Ascending aorta (tissue), 2 donors: ENCODE measurements around the gene ANKRD44. TPM values are rescaled to one million over a fixed set of nuclear protein-coding genes. Genes with fewer than 3 reads are reported as not detected.

ENCODE experiments used
- DNase-seq, 2 donors: peaks; one replicate each; pipeline ENCODE4 v3.0.0-alpha.2; 2019; ENCODE audit warnings: low spot score in 2 of 2
- H3K27ac ChIP-seq, 2 donors: fragments of 200-600 bp; sonication (generic); one replicate each; pipeline ENCODE4 v1.5.1; 2016 to 2017; ENCODE audit warnings: mild to moderate bottlenecking in 1 of 2
- H3K27me3 ChIP-seq: fragments of 200-600 bp; sonication (generic); one replicate; pipeline ENCODE4 v1.5.1; 2017
- H3K36me3 ChIP-seq, 2 donors: fragments of 200-600 bp; sonication (generic); one replicate each; pipeline ENCODE4 v1.5.1; 2016
- H3K4me1 ChIP-seq, 2 donors: fragments of 200-600 bp; sonication (generic); one replicate each; pipeline ENCODE4 v1.5.1; 2016 to 2017; ENCODE audit warnings: mild to moderate bottlenecking in 1 of 2
- H3K4me3 ChIP-seq, 2 donors: fragments of 200-600 bp; sonication (generic); one replicate each; pipeline ENCODE4 v1.5.1; 2016 to 2017; ENCODE audit warnings: mild to moderate bottlenecking in 1 of 2
- H3K9me3 ChIP-seq, 2 donors: fragments of 200-600 bp; sonication (generic); one replicate each; pipeline ENCODE4 v1.5.1; 2016
- intact Hi-C: fragments of 100-400 bp; cut with DNase I; formaldehyde crosslinking; loops from one replicate; pipeline ENCODE4 v1.15.1; 2023
- total RNA-seq: library from RNA; depleted of rRNA; stranded (reverse); fragments of >200 nt; gene quantifications from one replicate; pipeline ENCODE4 v1.1.0, GENCODE V29; 2016
- TF ChIP-seq, protein P1 (sequence below), 3 experiments: fragments of 200-600 bp in 2 of 3; fragments of 450-650 bp in 1 of 3; sonication (generic) in 2 of 3; IDR thresholded peaks; one replicate each; pipeline ENCODE4 v1.5.1; 2016 to 2019; ENCODE audit warnings: antibody characterized with exemption in 3 of 3, mild to moderate bottlenecking in 1 of 3, moderate library complexity in 1 of 3

The ANKRD44 gene
- total RNA-seq, 1 donor from 2014 or later = 66.3 TPM

- no peak overlapping the region for H3K4me3 ChIP-seq
- intact Hi-C loops = no loop called here
- H3K36me3 ChIP-seq = no peaks in the 10 kb centered on the region
- H3K4me1 ChIP-seq = peaks cover 0 to 9% of the 10 kb centered on the region in 2 donors
- no peak for DNase-seq
- H3K9me3 ChIP-seq = no peaks in the 10 kb centered on the region
- H3K27ac ChIP-seq = no peak overlapping the region
- TF ChIP-seq, protein P1, sequence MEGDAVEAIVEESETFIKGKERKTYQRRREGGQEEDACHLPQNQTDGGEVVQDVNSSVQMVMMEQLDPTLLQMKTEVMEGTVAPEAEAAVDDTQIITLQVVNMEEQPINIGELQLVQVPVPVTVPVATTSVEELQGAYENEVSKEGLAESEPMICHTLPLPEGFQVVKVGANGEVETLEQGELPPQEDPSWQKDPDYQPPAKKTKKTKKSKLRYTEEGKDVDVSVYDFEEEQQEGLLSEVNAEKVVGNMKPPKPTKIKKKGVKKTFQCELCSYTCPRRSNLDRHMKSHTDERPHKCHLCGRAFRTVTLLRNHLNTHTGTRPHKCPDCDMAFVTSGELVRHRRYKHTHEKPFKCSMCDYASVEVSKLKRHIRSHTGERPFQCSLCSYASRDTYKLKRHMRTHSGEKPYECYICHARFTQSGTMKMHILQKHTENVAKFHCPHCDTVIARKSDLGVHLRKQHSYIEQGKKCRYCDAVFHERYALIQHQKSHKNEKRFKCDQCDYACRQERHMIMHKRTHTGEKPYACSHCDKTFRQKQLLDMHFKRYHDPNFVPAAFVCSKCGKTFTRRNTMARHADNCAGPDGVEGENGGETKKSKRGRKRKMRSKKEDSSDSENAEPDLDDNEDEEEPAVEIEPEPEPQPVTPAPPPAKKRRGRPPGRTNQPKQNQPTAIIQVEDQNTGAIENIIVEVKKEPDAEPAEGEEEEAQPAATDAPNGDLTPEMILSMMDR (IDR thresholded peaks at IDR 0.05) = no peak
- H3K27me3 ChIP-seq = no peaks in the 10 kb centered on the region
Measured at GRCh38 chr2:197278799-197279763, 31.5 kb downstream of the ANKRD44 start.

GRCh38 chr2:197277794-197278193 lies 32.8 kb downstream of the ANKRD44 start:
- DNase-seq = no peak
- TF ChIP-seq, protein P1 (IDR thresholded peaks at IDR 0.05) = no peak
- Histone ChIP-seq H3K36me3 (no peaks in the 10 kb centered on the region), H3K27me3 (no peaks in the 10 kb centered on the region), H3K4me3 (no peak overlapping the region), H3K9me3 (no peaks in the 10 kb centered on the region), H3K4me1 (peaks cover 0 to 13% of the 10 kb centered on the region in 2 donors), H3K27ac (no peak overlapping the region)
- intact Hi-C loops = no loop called here

- no peak for DNase-seq
- Histone ChIP-seq H3K27me3 (no peaks in the 10 kb centered on the region), H3K9me3 (no peaks in the 10 kb centered on the region), H3K4me1 (peaks cover 0 to 10% of the 10 kb centered on the region in 2 donors), H3K4me3 (no peak overlapping the region), H3K36me3 (no peaks in the 10 kb centered on the region), H3K27ac (no peak overlapping the region)
- TF ChIP-seq, protein P1 (IDR thresholded peaks at IDR 0.05) = no peak
- intact Hi-C loops = no loop called here
Measured at GRCh38 chr2:197276156-197276555, 34.4 kb downstream of the ANKRD44 start.

GRCh38 chr2:197274937-197275336 lies 35.6 kb downstream of the ANKRD44 start:
- H3K27ac ChIP-seq = no peak overlapping the region
- H3K36me3 ChIP-seq = no peaks in the 10 kb centered on the region
- intact Hi-C loops = no loop called here
- DNase-seq = no peak
- H3K9me3 ChIP-seq = no peaks in the 10 kb centered on the region
- TF ChIP-seq, protein P1 (IDR thresholded peaks at IDR 0.05) = no peak
- peaks cover 0 to 4% of the 10 kb centered on the region in 2 donors for H3K4me1 ChIP-seq
- H3K27me3 ChIP-seq = no peaks in the 10 kb centered on the region
- no peak overlapping the region for H3K4me3 ChIP-seq

DNA sequence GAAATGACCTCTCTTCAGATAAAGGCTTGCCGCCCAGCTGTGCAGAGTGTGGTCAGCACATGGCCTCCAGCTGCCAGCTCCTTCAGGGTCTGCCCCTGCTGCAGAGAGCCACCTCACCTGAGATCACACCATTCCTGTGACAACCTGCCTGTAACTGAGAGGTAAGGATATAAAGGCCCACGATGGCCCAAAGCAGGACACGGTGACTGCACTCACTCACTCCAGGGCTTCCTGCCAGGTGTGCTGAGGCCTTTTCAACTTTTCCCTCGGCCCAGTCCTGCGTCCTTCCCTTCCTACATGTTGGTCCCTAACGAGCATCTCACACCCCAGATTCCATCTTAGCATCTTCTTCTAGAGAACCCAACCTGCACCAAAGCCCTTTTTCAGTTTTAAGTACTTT lies 36.2 kb downstream of the ANKRD44 start:
- intact Hi-C loops = no loop called here
- no peaks in the 10 kb centered on the region for H3K9me3 ChIP-seq
- no peaks in the 10 kb centered on the region for H3K36me3 ChIP-seq
- H3K27me3 ChIP-seq = no peaks in the 10 kb centered on the region
- no peak overlapping the region for H3K27ac ChIP-seq
- peaks cover 0 to 7% of the 10 kb centered on the region in 2 donors for H3K4me1 ChIP-seq
- H3K4me3 ChIP-seq = no peak overlapping the region
- DNase-seq = no peak
- TF ChIP-seq, protein P1 (IDR thresholded peaks at IDR 0.05) = no peak
